Measurements from ENCODE around the gene CEACAM21.

Gene CEACAM21

DNA sequence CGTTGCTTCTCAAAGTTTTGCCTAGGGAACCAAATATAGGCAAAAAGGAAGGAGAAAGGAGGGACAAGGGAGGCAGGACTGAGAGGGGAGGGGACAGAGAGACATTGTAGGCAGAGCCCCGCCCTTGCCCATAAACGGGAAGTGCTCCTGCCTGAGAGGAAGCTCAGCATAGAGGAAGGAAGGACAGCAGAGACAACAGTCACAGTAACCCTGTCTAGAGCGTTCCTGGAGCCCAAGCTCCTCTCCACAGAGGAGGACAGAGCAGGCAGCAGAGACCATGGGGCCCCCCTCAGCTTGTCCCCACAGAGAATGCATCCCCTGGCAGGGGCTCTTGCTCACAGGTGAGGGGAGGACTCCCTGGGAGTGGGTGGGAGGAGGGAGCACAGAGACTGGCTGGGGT lies at the start of gene CEACAM21:
Gene CEACAM21 (plus strand): TSS at position 169 of the 400 bp plus-strand sequence. CDS start 109 bp downstream, at position 278.
- no peak for DNase-seq (ENCODE audit: low read depth)

DNA sequence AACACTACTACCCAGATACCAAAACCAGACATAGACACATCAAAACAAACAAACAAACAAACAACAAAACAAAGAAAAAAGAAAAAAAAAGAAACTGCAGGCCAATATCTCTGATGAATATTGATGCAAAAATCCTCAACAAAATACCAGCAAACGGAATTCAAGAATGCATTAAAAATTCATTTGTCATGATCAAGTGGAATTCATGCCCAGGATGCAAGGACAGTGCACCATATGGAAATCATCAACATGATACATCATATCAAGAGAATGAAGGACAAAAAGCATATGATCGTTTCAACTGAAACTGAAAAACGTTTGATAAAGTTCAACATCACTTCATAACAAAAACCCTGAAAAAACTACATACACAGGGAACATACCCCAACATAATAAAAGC lies 48.9 kb upstream of the CEACAM21 start:
- no peak for DNase-seq (ENCODE audit: low read depth)

DNA sequence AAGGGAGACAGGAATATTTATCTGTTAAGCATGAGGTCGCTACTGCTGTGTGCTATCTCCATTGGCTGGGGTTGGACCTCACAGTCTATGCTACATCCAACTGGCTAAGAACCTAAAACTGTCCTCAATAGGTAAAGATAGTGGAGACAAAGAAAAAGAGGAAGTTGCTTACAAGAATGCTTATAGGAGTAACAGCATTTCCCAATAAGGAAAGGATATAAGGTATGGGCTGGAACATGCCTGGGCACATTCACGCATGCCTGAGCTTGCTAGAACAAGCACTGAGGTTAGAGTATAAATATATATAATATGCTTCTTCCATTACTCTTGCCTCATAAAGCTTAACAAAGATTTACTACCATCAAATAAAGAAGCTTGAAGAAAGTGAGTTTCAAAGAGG lies 47.9 kb upstream of the CEACAM21 start:
- no peak for DNase-seq (ENCODE audit: low read depth)

DNA sequence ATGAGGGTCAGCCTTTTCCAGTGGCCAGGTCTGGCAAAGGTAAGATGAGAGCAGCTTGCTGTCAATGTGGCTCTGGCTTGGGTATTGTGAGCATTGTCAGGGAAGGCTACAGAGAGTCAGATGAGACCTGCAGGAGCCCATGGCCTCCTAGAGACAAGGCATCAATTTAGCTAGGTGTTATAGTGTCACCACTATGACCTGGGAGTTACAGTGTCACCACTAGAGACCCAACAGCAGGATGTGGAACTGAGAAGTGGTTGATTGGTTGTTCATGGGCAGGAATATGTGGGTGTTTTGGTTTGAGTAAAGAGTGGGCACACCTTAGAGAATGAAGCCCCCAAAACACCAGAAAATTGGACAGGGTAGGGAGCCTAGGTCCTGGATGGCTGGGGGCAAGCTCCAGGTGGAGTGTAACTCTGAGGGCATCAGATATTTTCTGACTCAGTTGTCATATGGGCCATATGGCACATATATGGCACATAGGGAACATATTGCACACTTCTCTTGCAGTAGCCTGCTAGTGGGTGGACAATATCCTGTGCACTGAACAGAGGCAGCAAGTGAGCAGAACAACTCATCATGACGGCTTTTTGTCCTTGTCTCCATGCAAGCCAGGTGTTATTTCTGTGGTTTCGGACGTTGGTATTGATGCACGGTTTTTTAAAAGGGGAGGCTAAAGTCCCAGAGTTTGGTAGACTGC lies 46.3 kb upstream of the CEACAM21 start:
- no peak for DNase-seq (ENCODE audit: low read depth)

DNA sequence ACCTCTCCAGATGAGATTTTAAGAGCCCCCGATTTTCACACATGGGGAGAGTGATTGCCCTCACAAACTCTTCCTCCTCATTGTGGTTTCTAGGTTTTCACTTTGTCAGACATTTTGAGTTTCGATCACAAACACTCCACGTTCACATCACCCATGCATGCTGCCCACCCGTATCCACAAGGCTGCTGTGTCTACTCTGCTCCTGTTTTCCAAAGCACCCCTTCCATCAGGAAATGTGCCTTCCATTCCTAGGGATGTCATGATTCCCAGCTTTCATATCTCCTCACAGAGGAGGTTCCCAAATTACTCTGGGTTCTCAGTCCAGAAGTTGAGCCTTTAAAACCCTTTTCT lies 45.8 kb upstream of the CEACAM21 start:
- no peak for DNase-seq (ENCODE audit: low read depth)

DNA sequence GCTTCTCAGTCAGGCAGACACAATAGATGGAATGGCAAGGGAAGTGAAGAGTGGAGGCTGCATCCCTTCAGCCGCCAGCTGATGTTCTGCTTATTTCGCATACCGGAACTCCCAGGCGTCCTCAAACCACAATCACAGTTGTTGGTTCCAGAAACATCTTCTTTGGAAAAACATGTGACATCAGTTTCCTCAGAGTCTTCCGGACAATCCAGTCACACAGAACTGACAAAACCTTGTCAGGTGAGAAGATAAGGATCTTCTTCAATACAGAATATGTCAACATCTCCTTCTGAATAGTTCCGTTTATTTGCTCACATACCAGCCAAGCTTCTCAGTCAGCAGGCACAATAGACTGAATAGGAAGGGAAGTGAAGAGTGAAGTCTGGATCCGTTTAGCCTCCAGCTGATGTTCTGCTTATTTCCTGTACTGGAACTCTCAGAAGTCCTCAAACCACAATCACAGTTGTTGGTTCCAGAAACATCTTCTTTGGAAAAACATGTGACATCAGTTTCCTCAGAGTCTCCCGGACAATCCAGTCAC lies 45.1 kb upstream of the CEACAM21 start:
- DNase-seq (ENCODE audit: low read depth): no peak

DNA sequence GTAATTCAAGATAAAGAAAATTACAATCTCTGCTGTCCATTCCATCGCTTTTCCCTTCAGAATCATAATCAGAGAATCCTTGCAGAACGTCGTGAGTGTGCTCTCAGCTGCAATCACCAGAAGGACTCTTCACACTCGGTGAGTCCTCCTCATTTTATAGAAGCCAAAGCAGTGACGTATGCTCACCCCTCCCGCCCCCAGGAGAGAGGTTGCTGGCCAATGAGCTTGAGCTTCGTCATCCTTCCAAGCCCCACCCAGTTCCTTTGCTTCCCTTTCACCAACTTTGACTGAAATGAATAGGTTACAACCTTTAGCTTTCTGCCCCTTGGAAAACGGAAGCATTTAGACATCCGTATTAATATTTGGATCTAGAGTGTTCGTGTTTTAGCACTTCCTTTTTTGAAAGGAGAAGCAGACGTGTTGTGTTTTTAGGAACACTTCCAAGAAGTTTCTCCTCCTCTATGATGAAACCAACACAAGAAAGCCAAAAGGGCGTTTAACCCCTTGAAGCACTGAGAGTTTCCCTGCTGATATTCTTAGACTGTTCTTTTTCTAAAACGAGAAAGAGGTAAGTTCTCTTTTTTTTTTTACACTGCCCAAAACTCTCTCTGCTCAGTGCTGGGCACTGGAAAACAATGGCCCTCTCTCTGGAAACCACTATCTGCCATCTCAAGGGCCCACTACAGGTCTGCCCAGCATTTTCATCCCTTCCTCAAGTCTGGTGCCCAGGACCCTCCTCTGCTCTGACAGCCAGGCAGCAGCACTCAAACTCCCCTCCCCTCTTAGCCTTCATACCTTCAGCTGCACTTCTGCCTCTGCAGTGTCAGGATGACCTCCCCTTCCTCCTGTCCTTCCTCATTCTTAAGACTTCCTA lies 44.3 kb upstream of the CEACAM21 start:
- no peak for DNase-seq (ENCODE audit: low read depth)

DNA sequence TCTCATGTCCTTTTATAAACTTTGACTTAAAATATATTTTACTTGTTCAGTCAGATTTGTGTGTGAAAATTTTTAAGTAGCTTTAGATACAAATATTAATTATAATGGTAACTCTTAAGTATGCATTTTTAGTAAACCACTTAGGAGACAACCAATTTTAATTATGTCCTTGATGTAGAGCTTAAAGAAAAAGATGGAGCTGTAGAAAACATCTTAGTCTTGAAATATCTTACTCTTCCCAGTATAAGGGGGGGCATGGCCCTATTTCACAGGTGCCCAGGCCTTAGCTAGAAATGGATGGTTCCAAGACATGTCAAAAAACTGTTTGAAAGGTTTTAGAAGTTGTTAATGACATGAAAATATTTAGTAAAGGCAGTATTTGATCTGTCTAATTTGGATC lies 43.4 kb upstream of the CEACAM21 start:
- no peak for DNase-seq (ENCODE audit: low read depth)

DNA sequence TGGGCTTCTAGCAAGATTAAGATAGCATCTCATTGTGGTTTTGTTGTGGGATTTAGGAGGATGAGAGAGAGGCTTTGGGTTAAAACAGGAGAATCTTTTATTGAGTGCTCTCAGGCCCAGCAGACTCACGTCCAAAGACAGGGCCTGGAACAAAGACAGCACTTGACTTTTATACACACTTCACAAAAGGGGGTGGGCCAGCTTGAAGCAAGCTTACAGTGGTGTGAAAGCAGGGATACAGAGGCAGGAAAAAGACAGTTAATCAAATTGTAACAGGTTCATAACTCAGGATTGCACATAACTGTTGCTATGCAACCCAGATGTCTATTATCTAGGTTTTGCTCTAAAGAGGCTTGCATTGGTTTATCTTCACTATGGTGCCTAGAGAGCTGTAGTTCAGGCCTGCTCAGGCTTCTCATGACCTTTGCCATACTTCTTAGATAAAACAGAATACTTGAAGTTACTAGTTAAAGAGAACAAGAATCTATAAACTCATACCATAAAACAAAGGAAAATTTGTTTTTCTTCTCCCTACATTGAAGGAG lies 42.2 kb upstream of the CEACAM21 start:
- DNase-seq (ENCODE audit: low read depth): no peak

DNA sequence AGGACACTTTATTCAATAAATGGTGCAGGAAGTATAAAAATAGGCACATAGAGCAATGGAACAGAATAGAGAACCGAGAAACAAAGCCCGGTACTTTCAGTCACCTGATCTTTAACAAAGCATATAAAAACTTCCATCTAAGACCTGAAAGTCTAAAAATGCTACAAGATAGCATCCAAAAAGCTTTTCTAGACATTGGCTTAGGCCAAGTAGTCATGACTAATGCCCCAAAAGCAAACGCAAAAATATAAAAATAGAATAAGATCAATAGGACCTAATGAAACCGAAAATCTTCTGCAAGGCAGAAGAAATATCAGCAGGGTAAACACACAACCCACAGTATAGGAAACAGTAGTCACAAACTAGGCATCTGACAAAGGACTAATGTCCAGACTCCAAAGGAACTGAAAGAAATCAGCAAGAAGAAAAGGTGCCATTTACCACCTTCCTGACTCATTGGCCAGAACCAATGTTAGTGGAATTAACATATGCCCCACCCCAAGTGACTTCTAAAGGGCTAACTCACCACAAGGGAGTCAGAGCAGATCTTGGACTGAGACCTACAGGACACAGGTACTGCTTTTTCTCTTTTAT lies 40.8 kb upstream of the CEACAM21 start:
- no peak for DNase-seq (ENCODE audit: low read depth)

DNA sequence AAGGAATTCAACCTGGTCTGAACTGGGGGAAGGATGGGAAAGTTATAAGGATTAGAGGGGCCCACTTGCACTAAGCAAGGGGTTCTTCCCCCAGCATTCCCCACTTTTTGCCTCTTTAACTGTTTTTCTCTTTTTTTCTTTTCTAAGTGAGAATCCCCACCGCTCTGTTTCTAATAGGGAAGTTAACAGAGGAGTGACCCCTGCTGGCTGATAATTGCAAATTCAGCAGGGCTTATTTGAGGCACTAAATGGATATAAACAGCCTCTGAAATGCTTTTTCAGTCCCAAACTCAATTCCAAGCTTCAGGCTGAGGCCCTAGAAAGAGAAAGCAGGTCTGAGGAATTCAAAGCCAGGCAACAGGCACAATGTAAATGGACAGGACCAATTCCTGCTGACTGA lies 38.2 kb upstream of the CEACAM21 start:
- DNase-seq (ENCODE audit: low read depth): no peak

DNA sequence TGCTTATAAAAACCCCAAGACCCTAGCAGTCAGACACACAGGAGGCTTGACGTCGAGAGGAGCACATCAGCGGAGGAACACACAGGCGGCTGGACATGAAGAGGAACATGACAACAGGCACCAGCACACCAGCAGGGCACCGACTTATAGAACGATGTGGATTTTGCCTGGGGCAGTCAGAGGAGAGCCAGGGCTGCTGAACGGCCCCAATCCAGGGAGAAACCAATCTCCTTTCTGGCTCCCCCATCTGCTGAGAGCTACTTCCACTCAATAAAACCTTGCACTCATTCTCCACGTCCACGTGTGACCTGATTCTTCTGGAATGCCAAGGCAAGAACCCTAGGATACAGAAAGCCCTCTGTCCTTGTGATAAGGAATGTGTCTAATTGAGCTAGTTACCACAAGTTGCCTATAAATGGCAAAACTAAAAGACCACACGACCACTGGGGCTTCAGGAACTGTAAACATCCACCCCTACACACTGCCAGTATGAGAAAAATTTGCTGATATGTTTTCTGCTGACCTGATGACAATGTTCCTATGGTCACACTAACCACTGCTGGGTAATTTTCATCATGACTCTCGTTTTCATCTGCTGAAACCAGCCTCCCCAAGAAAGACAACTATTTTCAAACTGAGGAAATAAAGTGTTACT lies 35.8 kb upstream of the CEACAM21 start:
- no peak for DNase-seq (ENCODE audit: low read depth)

DNA sequence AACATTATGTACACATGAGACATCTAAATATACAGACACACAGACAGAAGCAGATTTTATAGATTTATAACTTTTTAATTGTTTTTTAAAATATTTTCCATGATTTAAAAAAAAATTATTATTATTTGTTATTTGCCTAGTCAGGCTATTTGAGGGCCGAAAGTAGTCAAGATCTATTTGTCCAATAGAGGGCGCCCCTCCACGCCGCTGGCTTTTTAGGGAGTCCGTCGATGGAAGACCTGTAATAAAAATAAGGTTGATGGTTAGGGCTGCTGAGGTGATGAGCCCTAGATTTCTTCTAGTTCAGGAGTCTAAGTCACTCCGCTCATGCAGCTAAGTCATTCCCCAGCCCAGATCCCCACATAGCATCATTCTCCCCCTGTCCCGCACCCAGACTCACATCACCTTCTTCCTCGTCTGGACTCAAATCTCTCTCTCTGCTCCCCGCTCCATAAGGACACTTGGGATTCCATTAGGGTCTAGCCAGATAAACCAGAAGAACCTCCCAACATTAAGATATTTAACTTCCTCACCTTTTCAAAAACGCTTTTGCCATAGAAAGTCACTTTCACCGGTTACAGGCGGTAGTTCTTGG lies 33.9 kb upstream of the CEACAM21 start:
- DNase-seq (ENCODE audit: low read depth): peak; percentile 54

DNA sequence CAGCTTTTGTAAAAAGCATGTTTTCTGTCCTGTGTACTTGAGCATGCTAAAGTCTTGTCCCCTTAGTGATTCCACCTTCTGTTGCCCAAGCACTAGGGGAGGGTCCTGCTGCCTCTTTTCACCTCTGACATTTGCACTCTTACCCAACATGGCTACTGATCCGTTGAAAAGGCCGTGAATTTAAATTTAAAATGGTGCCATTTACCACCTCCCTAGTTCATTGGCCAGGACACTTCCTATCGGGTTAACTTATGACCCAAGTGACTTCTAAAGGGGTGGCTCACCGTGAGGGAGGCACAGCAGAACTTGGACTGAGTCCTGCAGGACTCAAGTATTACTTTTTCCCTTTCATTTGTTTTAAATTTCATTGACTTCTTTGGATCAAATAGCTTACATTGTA lies 33.3 kb upstream of the CEACAM21 start:
- DNase-seq (ENCODE audit: low read depth): no peak

DNA sequence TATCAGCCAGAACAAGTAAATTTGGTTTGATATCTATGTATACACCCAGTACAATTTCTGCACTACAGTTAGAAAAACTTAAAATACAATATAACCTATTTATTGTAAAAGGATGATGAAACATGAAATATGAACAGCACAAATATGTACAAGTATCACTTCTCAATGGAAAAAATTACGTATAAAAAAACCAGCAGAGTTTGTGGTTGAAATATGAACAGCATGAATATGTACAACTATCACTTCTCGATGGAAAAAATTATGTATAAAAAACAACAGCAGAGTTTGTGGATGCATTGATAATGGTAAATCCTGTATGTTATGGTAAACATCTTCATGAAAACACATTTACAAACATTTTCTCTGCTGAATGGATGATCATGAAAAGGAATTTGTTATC lies 32.4 kb upstream of the CEACAM21 start:
- no peak for DNase-seq (ENCODE audit: low read depth)

DNA sequence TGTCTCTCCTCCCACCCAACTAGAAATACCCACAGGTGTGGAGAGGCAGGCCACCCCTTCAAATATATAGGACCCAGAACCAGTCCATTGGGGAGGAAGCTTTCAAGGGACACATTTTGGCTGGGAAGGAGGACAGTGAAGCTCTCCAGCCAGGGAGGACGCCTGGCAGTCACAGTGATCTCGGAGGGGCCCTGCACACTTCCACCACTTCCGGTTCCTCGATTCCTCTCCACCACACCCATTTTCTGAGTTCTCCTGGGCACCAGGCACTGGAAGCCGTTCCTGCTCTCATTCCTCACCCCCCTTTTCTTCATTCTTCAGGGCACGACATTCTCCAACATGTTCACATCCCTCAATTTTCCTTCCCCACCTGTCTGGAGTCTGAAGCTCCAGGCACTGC lies 30.4 kb upstream of the CEACAM21 start:
- DNase-seq (ENCODE audit: low read depth): no peak

DNA sequence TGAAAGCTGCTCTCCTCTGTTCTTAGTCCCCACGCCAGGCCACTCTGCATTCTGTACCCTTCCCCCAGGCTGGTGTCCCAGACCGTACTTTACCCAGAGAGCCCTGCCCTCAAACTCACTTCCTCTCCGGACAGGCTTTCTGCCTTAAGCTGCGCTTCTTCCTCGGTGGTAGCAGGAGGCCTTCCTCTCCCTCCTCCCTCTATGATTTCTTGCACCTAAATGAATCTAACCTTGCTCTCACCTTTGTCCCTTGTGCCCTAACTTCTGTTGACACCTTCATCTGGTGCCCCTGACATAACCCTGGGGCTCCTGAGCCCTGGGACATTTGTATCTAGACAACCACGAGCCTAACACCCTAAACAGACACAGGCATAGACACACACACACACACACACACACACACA lies 29.6 kb upstream of the CEACAM21 start:
- DNase-seq (ENCODE audit: low read depth): no peak

DNA sequence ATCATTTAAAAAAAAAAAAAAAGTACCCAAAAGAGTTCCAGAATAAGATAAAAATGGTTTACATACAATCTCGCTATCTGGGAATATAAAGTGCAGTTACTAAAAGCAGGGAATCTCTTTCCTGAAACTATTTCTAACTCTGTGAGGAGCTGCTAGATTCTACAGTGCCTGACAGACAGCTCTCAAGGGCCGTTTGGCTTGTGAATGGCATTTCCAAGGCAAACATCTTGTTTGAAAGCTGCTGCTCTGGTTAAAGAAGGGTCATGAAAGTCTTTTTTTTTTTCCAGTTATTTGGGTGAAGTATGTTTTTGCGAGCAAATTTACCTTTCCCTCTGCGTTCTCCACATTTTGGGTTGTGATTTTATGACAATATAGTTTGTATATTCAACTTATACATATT lies 29.0 kb upstream of the CEACAM21 start:
- no peak for DNase-seq (ENCODE audit: low read depth)

DNA sequence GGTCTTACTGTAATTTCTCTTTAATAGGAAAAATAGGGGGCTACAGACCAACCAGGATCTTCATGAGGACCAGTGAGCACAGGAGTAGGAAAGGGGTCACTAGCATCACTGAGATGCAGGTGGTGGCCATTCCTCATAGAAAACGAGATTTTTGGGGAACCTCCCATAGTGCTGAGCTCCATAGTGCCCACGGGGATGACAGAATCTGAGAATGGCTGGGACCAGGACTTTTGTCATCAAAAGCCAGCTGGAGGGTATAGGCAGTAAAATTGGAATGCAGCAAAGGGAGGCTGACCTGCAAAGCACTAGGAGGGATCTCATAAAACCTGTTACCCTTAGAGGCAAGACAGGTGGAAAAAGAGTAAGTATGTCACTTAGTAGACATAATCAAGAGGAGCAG lies 28.4 kb upstream of the CEACAM21 start:
- DNase-seq (ENCODE audit: low read depth): no peak

DNA sequence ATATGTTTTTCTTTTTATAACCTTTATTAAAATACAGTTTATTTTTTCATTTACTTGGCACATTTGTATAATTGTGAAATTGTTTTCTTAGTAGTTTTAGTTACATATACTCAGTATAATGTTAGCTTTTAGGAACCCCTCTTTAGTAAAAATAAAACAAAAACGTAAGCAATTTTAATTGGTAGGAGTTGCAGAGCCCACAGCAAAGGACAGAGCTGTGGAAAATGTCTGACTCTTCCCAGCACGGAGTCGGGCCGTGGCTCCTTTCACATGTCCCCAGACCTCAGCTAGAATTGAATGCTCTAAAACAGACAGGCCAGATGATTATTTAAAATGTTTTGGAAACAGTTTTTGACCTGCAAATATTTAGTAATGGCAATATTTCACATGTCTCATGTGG lies 27.9 kb upstream of the CEACAM21 start:
- no peak for DNase-seq (ENCODE audit: low read depth)

DNA sequence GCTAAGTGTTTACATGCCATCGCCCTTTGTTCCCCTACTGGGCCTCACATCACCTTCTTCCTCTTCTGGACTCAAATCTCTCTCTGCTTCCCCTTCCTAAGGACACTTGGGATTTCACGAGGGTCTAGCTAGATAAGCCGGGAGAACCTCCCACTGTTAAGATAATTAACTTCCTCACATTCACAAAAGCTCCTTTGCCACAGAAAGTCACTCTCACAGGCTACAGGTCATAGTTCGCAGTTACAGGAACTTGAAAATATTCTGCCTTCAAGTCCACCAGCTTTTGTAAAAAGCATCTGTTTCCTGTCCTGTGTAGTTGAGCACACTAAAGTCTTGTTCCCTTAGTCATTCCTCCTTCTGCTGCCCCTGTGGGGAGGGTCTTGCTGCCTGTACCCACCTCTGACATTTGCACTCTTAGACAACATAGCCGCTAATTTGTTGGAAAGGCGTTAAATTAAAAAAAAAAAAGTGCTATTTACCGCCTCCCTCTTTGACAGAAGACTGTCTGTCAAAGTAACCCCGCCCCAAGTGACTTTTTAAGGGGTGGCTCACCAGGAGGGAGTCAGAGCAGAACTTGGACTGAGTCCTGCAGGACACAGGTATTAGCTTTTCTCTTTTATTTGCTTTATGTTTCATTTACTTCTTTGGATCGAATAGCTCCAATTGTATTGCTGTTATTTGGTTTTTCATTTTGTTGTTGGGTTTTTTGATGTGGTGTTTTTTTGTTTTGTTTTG lies 26.8 kb upstream of the CEACAM21 start:
- DNase-seq (ENCODE audit: low read depth): no peak

Measured in stimulated activated CD8-positive, alpha-beta memory T cell treated with anti-CD3 and anti-CD28 coated beads, Interleukin-15, amount 100 ng/mL, for 24 hours (primary cell).